Mucosa of rectum (tissue), 2 donors: Measurements from ENCODE around the gene MTHFD1L.
"Not testable (repeated sequence)": the region's sequence is repeated elsewhere in the genome, so short reads cannot be mapped to it uniquely, and the experiment has no call there.

Experiments used
- H3K27ac ChIP-seq, 2 donors: one replicate each; pipeline ENCODE4 v1.7.0; 2013; ENCODE audit warnings: inconsistent platforms in 2 of 2, low read depth in 2 of 2, low read length in 2 of 2
- H3K27me3 ChIP-seq, 2 donors: one replicate each; pipeline ENCODE4 v1.7.0; 2013; ENCODE audit warnings: low read length in 2 of 2; ENCODE audit not compliant: control insufficient read depth in 2 of 2, insufficient read depth in 2 of 2
- H3K36me3 ChIP-seq, 2 donors: one replicate each; pipeline ENCODE4 v1.7.0; 2013; ENCODE audit warnings: low read length in 2 of 2; ENCODE audit not compliant: control insufficient read depth in 2 of 2, insufficient read depth in 2 of 2
- H3K4me1 ChIP-seq, 2 donors: one replicate each; pipeline ENCODE4 v1.7.0; 2013; ENCODE audit warnings: low read length in 2 of 2, mild to moderate bottlenecking in 1 of 2; ENCODE audit not compliant: control insufficient read depth in 2 of 2, insufficient read depth in 2 of 2
- H3K4me3 ChIP-seq, 2 donors: one replicate each; pipeline ENCODE4 v1.7.0; 2013; ENCODE audit warnings: low read length in 2 of 2
- H3K9ac ChIP-seq, 2 donors: one replicate each; pipeline ENCODE4 v1.7.0; 2013; ENCODE audit warnings: low read length in 2 of 2, low read depth in 1 of 2, mild to moderate bottlenecking in 1 of 2
- H3K9me3 ChIP-seq, 2 donors: one replicate each; pipeline ENCODE4 v1.7.0; 2013; ENCODE audit warnings: low read length in 2 of 2; ENCODE audit not compliant: control insufficient read depth in 2 of 2
- donor health status: healthy.
- donor health status: Normal muscosa, but diverticular disease.

Gene MTHFD1L

GRCh38 chr6:151073146-151073545 lies 207.6 kb downstream of the MTHFD1L start:
- Histone ChIP-seq H3K9me3 (no peaks in the 10 kb centered on the region), H3K4me3 (no peak overlapping the region), H3K27ac (no peak overlapping the region), H3K9ac (no peak overlapping the region), H3K36me3 (no peaks in the 10 kb centered on the region), H3K27me3 (no peaks in the 10 kb centered on the region), H3K4me1 (no peaks in the 10 kb centered on the region)

GRCh38 chr6:151073701-151074100 lies 208.2 kb downstream of the MTHFD1L start:
- Histone ChIP-seq H3K9ac (no peak overlapping the region), H3K27ac (no peak overlapping the region), H3K9me3 (no peaks in the 10 kb centered on the region), H3K4me1 (no peaks in the 10 kb centered on the region), H3K36me3 (no peaks in the 10 kb centered on the region), H3K4me3 (no peak overlapping the region), H3K27me3 (no peaks in the 10 kb centered on the region)

- Histone ChIP-seq H3K4me3 (no peak overlapping the region), H3K9me3 (no peaks in the 10 kb centered on the region), H3K9ac (no peak overlapping the region), H3K36me3 (no peaks in the 10 kb centered on the region), H3K27ac (no peak overlapping the region), H3K4me1 (no peaks in the 10 kb centered on the region), H3K27me3 (no peaks in the 10 kb centered on the region)
Measured at GRCh38 chr6:151075005-151075404, 209.5 kb downstream of the MTHFD1L start.

DNA sequence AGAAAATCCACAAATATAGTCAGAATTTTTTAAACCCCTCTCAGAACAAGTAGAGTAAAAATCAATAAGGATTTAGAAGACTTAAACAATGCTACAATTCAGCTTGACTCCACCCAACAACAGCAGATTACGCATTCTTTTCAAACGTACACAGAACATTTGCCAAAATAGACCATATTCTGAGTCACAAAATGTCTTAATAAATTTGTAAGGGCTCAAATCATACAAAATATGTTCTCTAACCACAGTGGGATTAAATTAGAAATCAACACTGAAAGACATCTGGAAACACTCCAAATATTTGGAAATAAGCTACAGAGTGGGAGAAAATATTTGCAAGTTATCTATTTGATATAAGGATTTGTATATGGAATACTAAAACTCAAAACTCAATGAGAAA lies 210.0 kb downstream of the MTHFD1L start:
- H3K9me3 ChIP-seq = no peaks in the 10 kb centered on the region
- H3K27ac ChIP-seq = no peak overlapping the region
- H3K36me3 ChIP-seq = no peaks in the 10 kb centered on the region
- no peaks in the 10 kb centered on the region for H3K27me3 ChIP-seq
- no peak overlapping the region for H3K4me3 ChIP-seq
- H3K9ac ChIP-seq = no peak overlapping the region
- H3K4me1 ChIP-seq = no peaks in the 10 kb centered on the region

DNA sequence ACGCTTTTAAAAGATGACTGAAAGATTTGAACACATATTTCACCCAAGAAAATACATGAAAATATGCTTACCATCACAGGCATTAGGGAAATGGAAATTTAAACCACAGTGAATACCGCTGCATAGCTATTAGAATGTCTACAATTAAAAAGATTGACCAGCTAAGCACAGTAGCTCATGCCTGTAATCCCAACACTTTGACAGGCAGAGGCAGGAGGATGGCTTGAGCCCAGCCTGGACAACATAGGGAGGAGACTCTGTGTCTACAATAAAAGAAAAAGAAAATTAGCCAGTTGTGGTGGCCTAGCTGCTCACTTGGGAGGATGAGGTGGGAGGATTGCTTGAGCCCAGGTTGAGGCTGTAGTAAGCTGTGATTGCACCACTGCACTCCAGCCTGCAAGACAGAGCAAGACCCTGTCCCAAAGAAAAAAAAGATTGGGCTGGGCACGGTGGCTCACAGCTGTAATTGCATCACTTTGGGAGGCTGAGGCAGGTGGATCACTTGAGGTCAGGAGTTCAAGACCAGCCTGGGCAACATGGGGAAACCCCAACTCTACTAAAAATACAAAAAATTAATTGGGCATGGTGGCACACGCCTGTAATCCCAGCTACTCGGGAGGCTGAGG lies 210.5 kb downstream of the MTHFD1L start:
- no peak overlapping the region for H3K4me3 ChIP-seq
- H3K27ac ChIP-seq = no peak overlapping the region
- H3K4me1 ChIP-seq = no peaks in the 10 kb centered on the region
- no peak overlapping the region for H3K9ac ChIP-seq
- H3K9me3 ChIP-seq = no peaks in the 10 kb centered on the region
- no peaks in the 10 kb centered on the region for H3K36me3 ChIP-seq
- no peaks in the 10 kb centered on the region for H3K27me3 ChIP-seq

DNA sequence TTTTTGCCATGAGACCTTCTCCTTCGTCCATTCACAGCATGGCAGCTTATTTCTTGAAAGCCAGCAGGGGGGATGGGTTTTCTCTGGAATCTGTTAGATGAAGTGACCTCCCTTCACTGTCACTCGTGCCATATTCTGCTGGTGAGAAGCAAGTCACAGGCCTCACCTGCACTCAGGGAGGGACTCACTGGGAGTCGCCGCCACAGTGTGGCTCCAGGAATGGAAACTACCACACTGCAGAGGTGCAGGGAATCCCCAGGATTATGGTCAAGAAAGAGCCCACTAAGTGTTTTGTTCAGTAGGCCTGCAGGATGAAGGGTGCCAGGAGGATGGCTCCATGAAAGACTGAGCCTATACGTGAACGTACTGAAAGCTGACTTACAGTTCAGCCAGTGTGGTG lies 213.2 kb downstream of the MTHFD1L start:
- Histone ChIP-seq H3K36me3 (no peaks in the 10 kb centered on the region), H3K27me3 (no peaks in the 10 kb centered on the region), H3K9me3 (no peaks in the 10 kb centered on the region), H3K27ac (no peak overlapping the region), H3K4me3 (no peak overlapping the region), H3K9ac (no peak overlapping the region), H3K4me1 (no peaks in the 10 kb centered on the region)

DNA sequence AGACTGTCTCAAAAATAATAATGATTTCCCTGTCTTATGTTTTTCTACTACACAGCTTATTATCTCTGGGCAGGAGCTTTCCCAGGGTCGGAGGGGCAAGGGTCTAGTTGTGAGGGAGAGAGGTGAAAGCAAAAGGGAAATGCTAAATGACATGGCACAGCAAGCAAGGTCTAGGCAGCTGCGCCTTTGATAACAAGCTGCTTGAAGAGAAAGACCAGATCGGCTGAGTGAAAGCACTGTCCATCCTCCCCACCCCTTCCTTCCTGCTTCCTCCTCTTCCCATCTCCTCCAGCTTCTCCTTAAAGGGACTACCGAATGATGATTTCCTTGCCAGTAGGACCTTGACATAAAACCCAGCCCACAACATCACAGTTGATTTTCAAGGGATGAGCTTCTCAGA lies 216.2 kb downstream of the MTHFD1L start:
- Histone ChIP-seq H3K27ac (no peak overlapping the region), H3K4me1 (no peaks in the 10 kb centered on the region), H3K36me3 (no peaks in the 10 kb centered on the region), H3K9me3 (no peaks in the 10 kb centered on the region), H3K9ac (no peak overlapping the region), H3K4me3 (no peak overlapping the region), H3K27me3 (no peaks in the 10 kb centered on the region)

GRCh38 chr6:151082079-151082478 lies 216.6 kb downstream of the MTHFD1L start:
- H3K27ac ChIP-seq = no peak overlapping the region
- H3K27me3 ChIP-seq = no peaks in the 10 kb centered on the region
- no peaks in the 10 kb centered on the region for H3K4me1 ChIP-seq
- no peak overlapping the region for H3K4me3 ChIP-seq
- H3K9me3 ChIP-seq = no peaks in the 10 kb centered on the region
- H3K9ac ChIP-seq = no peak overlapping the region
- H3K36me3 ChIP-seq = no peaks in the 10 kb centered on the region

DNA sequence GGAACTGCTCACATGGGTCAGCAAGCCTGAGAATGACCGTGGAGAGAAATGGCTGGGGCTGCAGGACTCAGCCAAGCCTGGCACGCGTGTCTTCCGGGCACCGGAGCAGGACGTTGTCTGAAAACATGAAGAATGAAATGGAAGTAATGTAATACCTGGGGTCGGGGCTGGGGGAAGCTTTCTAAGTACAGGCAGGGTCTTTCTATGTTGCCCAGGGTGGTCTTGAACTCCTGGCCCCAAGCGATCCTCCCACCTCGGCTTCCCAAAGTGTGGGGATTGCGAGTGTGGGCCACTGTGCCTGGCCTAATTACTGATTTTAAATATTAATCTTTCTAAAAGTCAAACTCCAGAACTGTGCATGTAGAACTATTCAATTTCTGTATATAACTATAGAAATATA lies 218.8 kb downstream of the MTHFD1L start:
- H3K9ac ChIP-seq = no peak overlapping the region

DNA sequence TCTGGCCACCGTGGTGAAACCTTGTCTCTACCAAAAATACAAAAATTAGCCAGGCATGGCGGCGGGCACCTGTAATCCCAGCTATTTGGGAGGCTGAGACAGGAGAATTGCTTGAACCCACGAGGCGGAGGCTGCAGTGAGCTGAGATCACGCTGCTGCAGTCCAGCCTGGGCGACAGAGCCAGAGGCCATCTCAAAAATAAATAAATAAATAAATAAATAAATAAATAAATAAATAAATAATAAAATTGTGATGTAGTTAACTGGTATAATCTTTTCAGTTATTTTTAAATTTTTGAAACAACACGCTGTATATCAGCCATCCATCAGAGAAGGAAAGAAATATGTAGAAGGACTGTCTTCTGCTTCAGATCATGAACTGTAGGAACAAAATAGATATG lies 221.6 kb downstream of the MTHFD1L start:
- not testable (repeated sequence) for H3K27me3 ChIP-seq, H3K36me3 ChIP-seq, H3K4me3 ChIP-seq, H3K9ac ChIP-seq, H3K9me3 ChIP-seq, H3K27ac ChIP-seq, H3K4me1 ChIP-seq

More for the DNA sequence above, 218.8 kb downstream of the MTHFD1L start:
- Histone ChIP-seq H3K4me1 (no peaks in the 10 kb centered on the region), H3K36me3 (no peaks in the 10 kb centered on the region), H3K4me3 (no peak overlapping the region), H3K9me3 (no peaks in the 10 kb centered on the region), H3K27ac (no peak overlapping the region), H3K27me3 (no peaks in the 10 kb centered on the region)
